Measurements from ENCODE around the gene SBK1.

The SBK1 gene

GRCh38 chr16:28283173-28283572, 9.2 kb upstream of the SBK1 start:
- no peak for DNase-seq

- DNase-seq = no peak
Observed at GRCh38 chr16:28283798-28284577, 8.3 kb upstream of the SBK1 start.

- no peak for DNase-seq
Observed at GRCh38 chr16:28285649-28286048, 6.7 kb upstream of the SBK1 start.

GRCh38 chr16:28288114-28288513, 4.2 kb upstream of the SBK1 start:
- no peak for DNase-seq

GRCh38 chr16:28289048-28289447, 3.3 kb upstream of the SBK1 start:
- no peak for DNase-seq

- no peak for DNase-seq
Observed at GRCh38 chr16:28289939-28290858, 2.1 kb upstream of the SBK1 start.

GRCh38 chr16:28290859-28291254, 1.5 kb upstream of the SBK1 start:
- DNase-seq = no peak

GRCh38 chr16:28292731-28293600, 641 bp downstream of the SBK1 start:
- peak in 1 of 2 donors; percentile 34 for DNase-seq

GRCh38 chr16:28293601-28293960, 1.3 kb downstream of the SBK1 start:
- no peak for DNase-seq

- no peak for DNase-seq
Observed at GRCh38 chr16:28294201-28294600, 1.9 kb downstream of the SBK1 start.

- DNase-seq = no peak
Observed at GRCh38 chr16:28295276-28295675, 3.0 kb downstream of the SBK1 start.

- DNase-seq = no peak
Observed at GRCh38 chr16:28297308-28297707, 5.0 kb downstream of the SBK1 start.

GRCh38 chr16:28297784-28298510, 5.6 kb downstream of the SBK1 start:
- DNase-seq = peak in 1 of 2 donors; percentile 27

GRCh38 chr16:28298511-28298878, 6.2 kb downstream of the SBK1 start:
- no peak for DNase-seq

GRCh38 chr16:28300327-28300726, 8.0 kb downstream of the SBK1 start:
- DNase-seq = no peak

GRCh38 chr16:28301154-28301553, 8.8 kb downstream of the SBK1 start:
- DNase-seq = no peak

GRCh38 chr16:28301620-28302019, 9.3 kb downstream of the SBK1 start:
- no peak for DNase-seq

GRCh38 chr16:28303132-28303531, 10.8 kb downstream of the SBK1 start:
- DNase-seq = no peak

- no peak for DNase-seq
Observed at GRCh38 chr16:28304214-28304613, 11.9 kb downstream of the SBK1 start.

- no peak for DNase-seq
Observed at GRCh38 chr16:28307936-28308335, 15.6 kb downstream of the SBK1 start.

- no peak for DNase-seq
Observed at GRCh38 chr16:28308794-28309584, 16.7 kb downstream of the SBK1 start.

Data from CD4-positive, alpha-beta T cell treated with Interleukin-1 beta for 1 hour (primary cell).